ENCODE data around the gene NTN1. TPM values are rescaled to one million over a fixed set of nuclear protein-coding genes. Genes with fewer than 3 reads are reported as not detected.

Gene NTN1
- total RNA-seq, 1 donor from 2014 or later: 0.68 TPM

GRCh38 chr17:9234389-9234945 lies 213.2 kb downstream of the NTN1 start:
- DNase-seq: no peak

GRCh38 chr17:9235346-9235745 lies 214.0 kb downstream of the NTN1 start:
- no peak for DNase-seq

- no peak for DNase-seq
Observed at GRCh38 chr17:9236286-9237052, 215.2 kb downstream of the NTN1 start.

- DNase-seq: no peak
Observed at GRCh38 chr17:9237053-9237410, 215.7 kb downstream of the NTN1 start.

GRCh38 chr17:9237661-9238301 lies 216.5 kb downstream of the NTN1 start:
- peak; percentile 16 for DNase-seq

GRCh38 chr17:9238340-9239245 lies 217.3 kb downstream of the NTN1 start:
- no peak for DNase-seq

- peak; percentile 39 for DNase-seq
Observed at GRCh38 chr17:9239246-9239792, 218.0 kb downstream of the NTN1 start.

- DNase-seq: peak; percentile 65
Observed at GRCh38 chr17:9239793-9240658, 218.7 kb downstream of the NTN1 start.

- peak; percentile 55 for DNase-seq
Observed at GRCh38 chr17:9240659-9241370, 219.5 kb downstream of the NTN1 start.

- DNase-seq: no peak
Observed at GRCh38 chr17:9241371-9241712, 220.0 kb downstream of the NTN1 start.

GRCh38 chr17:9241774-9242496 lies 220.6 kb downstream of the NTN1 start:
- DNase-seq: no peak

- DNase-seq: no peak
Observed at GRCh38 chr17:9242497-9242881, 221.2 kb downstream of the NTN1 start.

GRCh38 chr17:9242983-9243382 lies 221.7 kb downstream of the NTN1 start:
- DNase-seq: no peak

GRCh38 chr17:9244066-9245052 lies 223.0 kb downstream of the NTN1 start:
- DNase-seq: no peak

GRCh38 chr17:9247401-9247938 lies 226.2 kb downstream of the NTN1 start:
- no peak for DNase-seq

- DNase-seq: no peak
Observed at GRCh38 chr17:9249245-9249953, 228.1 kb downstream of the NTN1 start.

GRCh38 chr17:9251273-9251672 lies 230.0 kb downstream of the NTN1 start:
- no peak for DNase-seq

GRCh38 chr17:9253308-9253707 lies 232.0 kb downstream of the NTN1 start:
- no peak for DNase-seq
